ENCODE results near the gene JCAD. TPM values are rescaled to one million over a fixed set of nuclear protein-coding genes. Genes with fewer than 3 reads are reported as not detected.

Gene JCAD
- polyA plus RNA-seq, 1 experiment = 38.3 TPM

- ChIA-PET POLR2A (no interaction called here), CTCF (no interaction called here)
- no peak for DNase-seq (ENCODE audit: low read depth, low spot score)
Observed at GRCh38 chr10:30080161-30080560, 20.8 kb upstream of the JCAD start.

GRCh38 chr10:30079408-30079807 is 20.0 kb upstream of the JCAD start:
- no peak for DNase-seq (ENCODE audit: low read depth, low spot score)
- ChIA-PET POLR2A (no interaction called here), CTCF (no interaction called here)
- peaks cover 4% of the 10 kb centered on the region for H3K27me3 ChIP-seq (ENCODE audit: control insufficient read depth, insufficient read depth, low read length)
- no peak overlapping the region for H3K27ac ChIP-seq (ENCODE audit: low read depth, low read length)
- no peak for TF ChIP-seq CTCF (IDR thresholded peaks at IDR 0.05; ENCODE audit: low read depth, low read length)
- H3K9me3 ChIP-seq (ENCODE audit: control insufficient read depth, insufficient read depth, low read length) = no peaks in the 10 kb centered on the region
- H3K4me3 ChIP-seq (ENCODE audit: low read depth, low read length) = no peak overlapping the region

More at GRCh38 chr10:30080161-30080560, 20.8 kb upstream of the JCAD start:
- no peak overlapping the region for H3K4me3 ChIP-seq (ENCODE audit: low read depth, low read length)
- H3K9me3 ChIP-seq (ENCODE audit: control insufficient read depth, insufficient read depth, low read length) = no peaks in the 10 kb centered on the region
- peaks cover 4% of the 10 kb centered on the region for H3K27me3 ChIP-seq (ENCODE audit: control insufficient read depth, insufficient read depth, low read length)
- no peak for TF ChIP-seq CTCF (IDR thresholded peaks at IDR 0.05; ENCODE audit: low read depth, low read length)
- no peak overlapping the region for H3K27ac ChIP-seq (ENCODE audit: low read depth, low read length)

- no peak for TF ChIP-seq CTCF (IDR thresholded peaks at IDR 0.05; ENCODE audit: low read depth, low read length)
- CTCF ChIA-PET = interaction anchor here (0.6 to 0.9 kb wide), 2 partner anchors 11 to 283 kb away, joined by 4 to 5 read pairs; no protein-coding TSS in a partner anchor
- H3K27me3 ChIP-seq (ENCODE audit: control insufficient read depth, insufficient read depth, low read length) = no peaks in the 10 kb centered on the region
- POLR2A ChIA-PET = no interaction called here
- no peak overlapping the region for H3K4me3 ChIP-seq (ENCODE audit: low read depth, low read length)
- no peak for DNase-seq (ENCODE audit: low read depth, low spot score)
- H3K27ac ChIP-seq (ENCODE audit: low read depth, low read length) = no peak overlapping the region
- no peaks in the 10 kb centered on the region for H3K9me3 ChIP-seq (ENCODE audit: control insufficient read depth, insufficient read depth, low read length)
Observed at GRCh38 chr10:30075481-30075880, 16.1 kb upstream of the JCAD start.

GRCh38 chr10:30074933-30075332 is 15.5 kb upstream of the JCAD start:
- no peak for DNase-seq (ENCODE audit: low read depth, low spot score)
- CTCF ChIA-PET = interaction anchor here (0.6 to 0.9 kb wide), 2 partner anchors 12 to 284 kb away, joined by 4 to 5 read pairs; no protein-coding TSS in a partner anchor

GRCh38 chr10:30074090-30074489 is 14.7 kb upstream of the JCAD start:
- no peak overlapping the region for H3K27ac ChIP-seq (ENCODE audit: low read depth, low read length)
- no peaks in the 10 kb centered on the region for H3K27me3 ChIP-seq (ENCODE audit: control insufficient read depth, insufficient read depth, low read length)
- TF ChIP-seq CTCF (IDR thresholded peaks at IDR 0.05; ENCODE audit: low read depth, low read length) = no peak
- no peaks in the 10 kb centered on the region for H3K9me3 ChIP-seq (ENCODE audit: control insufficient read depth, insufficient read depth, low read length)
- no peak for DNase-seq (ENCODE audit: low read depth, low spot score)
- H3K4me3 ChIP-seq (ENCODE audit: low read depth, low read length) = no peak overlapping the region
- POLR2A ChIA-PET = no interaction called here
- CTCF ChIA-PET = no interaction called here

More at GRCh38 chr10:30074933-30075332, 15.5 kb upstream of the JCAD start:
- Histone ChIP-seq H3K27ac (ENCODE audit: low read depth, low read length) (no peak overlapping the region), H3K27me3 (ENCODE audit: control insufficient read depth, insufficient read depth, low read length) (no peaks in the 10 kb centered on the region), H3K9me3 (ENCODE audit: control insufficient read depth, insufficient read depth, low read length) (no peaks in the 10 kb centered on the region), H3K4me3 (ENCODE audit: low read depth, low read length) (no peak overlapping the region)
- POLR2A ChIA-PET = no interaction called here
- TF ChIP-seq CTCF (IDR thresholded peaks at IDR 0.05; ENCODE audit: low read depth, low read length) = no peak
